Activated T-helper 1 cell treated with anti-CD3 and anti-CD28 coated beads, Interleukin-12 subunit alpha, Interleukin-12 subunit beta, Interleukin-2, Interleukin-4 antibody, amounts not matched to agents 30 ng/mL and 10 ng/mL and 1 ng/mL, durations not matched to agents 14 hours and 24 hours and 36 hours (primary cell): ENCODE measurements around the gene SNCAIP. TPM values are rescaled to one million over a fixed set of nuclear protein-coding genes. Genes with fewer than 3 reads are reported as not detected.

Experiments used
- DNase-seq: peaks from one replicate; pipeline ENCODE4 v3.0.0; 2021; ENCODE audit warnings: low spot score
- H3K27ac Mint-ChIP-seq: one replicate; pipeline ENCODE4 v1.8.0; 2021; ENCODE audit warnings: mild to moderate bottlenecking, mixed read lengths
- H3K27me3 Mint-ChIP-seq: one replicate; pipeline ENCODE4 v1.8.0; 2022; ENCODE audit warnings: mild to moderate bottlenecking, moderate library complexity, mixed read lengths; ENCODE audit not compliant: insufficient read depth
- H3K36me3 Mint-ChIP-seq: one replicate; pipeline ENCODE4 v1.8.0; 2021; ENCODE audit warnings: low read depth, mixed read lengths
- H3K4me1 Mint-ChIP-seq: one replicate; pipeline ENCODE4 v1.8.0; 2021; ENCODE audit warnings: low read depth, mixed read lengths
- H3K4me3 Mint-ChIP-seq: one replicate; pipeline ENCODE4 v1.8.0; 2021; ENCODE audit warnings: mild to moderate bottlenecking, moderate library complexity, mixed read lengths
- H3K9me3 Mint-ChIP-seq: one replicate; pipeline ENCODE4 v1.8.0; 2021; ENCODE audit warnings: mixed read lengths
- intact Hi-C: fragments of 100-400 bp; cut with micrococcal nuclease; formaldehyde crosslinking; loops from one replicate; pipeline ENCODE4 v1.15.1; 2024
- total RNA-seq: library from RNA; stranded (reverse); gene quantifications from 2 replicates; pipeline ENCODE4 v1.2.3, GENCODE V29; 2022

The SNCAIP gene
- total RNA-seq: not detected in 2 replicates

DNA sequence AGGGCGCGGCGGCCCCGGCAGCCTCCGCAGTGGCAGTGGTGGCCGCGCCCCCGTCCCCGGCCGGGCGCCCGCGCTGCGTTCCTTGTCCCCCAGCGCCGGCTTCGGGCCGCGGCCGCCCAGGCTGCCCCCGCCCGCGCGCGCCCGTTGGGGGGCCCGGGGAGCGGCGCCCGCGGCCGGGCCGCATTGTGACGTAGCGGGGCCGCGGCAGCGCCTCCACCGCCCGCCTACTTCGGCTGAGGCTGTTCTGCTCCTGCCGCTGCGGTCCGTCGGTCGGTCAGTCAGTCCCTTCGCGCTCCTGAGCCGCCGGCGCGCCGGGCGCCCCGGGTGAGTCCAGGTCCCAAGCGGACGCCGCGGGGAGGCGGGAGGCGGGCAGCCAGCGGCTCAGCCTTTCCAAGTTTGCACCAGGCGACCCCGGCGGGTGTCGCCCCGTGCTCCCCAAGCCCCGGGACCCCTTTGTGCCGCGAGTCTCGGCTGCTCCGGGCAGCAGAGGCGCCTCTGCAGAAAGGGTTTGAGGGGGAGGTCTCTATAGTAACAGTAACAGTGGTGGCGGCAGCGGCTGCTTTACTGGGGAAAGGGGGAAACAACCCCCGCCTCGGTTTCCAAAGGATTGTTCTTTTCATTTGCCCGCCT is at the start of gene SNCAIP:
Gene SNCAIP (plus strand): TSS at position 277 of the 630 bp plus-strand sequence. CDS start 78,898 bp downstream, outside the sequence.
- Mint-ChIP-seq H3K4me3 (peak within 1 kb of the TSS; percentile 33), H3K36me3 (no peaks in the 10 kb centered on the region), H3K4me1 (no peaks in the 10 kb centered on the region), H3K9me3 (no peaks in the 10 kb centered on the region), H3K27ac (no peak within 1 kb of the TSS), H3K27me3 (peaks cover 53% of the 10 kb centered on the region)
- intact Hi-C loops: loop anchor here (10.0 kb wide), 1 partner anchor 783 kb away; no protein-coding TSS in a partner anchor
- DNase-seq: no peak

DNA sequence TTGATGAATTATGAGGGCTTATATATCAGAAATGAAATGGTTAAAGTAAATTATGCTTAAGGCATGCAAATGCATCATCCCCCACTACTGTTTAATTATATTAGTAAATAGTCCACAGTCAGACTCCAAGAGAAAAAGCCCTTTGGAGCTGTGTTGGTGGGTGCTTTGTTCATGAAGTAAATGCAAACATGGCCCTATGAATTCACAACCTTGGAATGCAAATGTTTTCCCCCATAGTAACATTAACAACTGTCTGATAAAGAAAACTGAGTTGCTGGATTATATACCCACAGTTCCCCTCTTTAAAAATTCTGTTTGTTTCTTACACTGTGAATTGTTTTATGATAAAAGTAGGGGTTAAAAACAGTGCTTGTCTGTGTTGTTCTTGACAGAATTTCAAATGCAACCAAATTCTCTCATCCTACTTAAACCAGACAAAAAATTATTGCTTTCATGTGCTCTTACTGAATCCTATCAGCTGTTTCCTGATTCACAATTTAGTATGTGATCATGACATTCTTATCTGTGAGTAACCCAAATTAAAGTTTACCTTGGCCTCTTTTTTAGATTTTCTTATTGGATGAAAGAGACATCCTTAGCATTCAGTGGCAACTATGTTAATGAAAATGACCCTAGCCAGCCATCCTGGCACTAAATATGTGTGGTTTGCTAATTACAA is 48.5 kb upstream of the SNCAIP start:
- Mint-ChIP-seq H3K27me3 (no peaks in the 10 kb centered on the region), H3K27ac (no peak overlapping the region), H3K4me3 (no peak overlapping the region), H3K9me3 (no peaks in the 10 kb centered on the region), H3K4me1 (no peaks in the 10 kb centered on the region), H3K36me3 (no peaks in the 10 kb centered on the region)
- DNase-seq: no peak
- intact Hi-C loops: no loop called here

DNA sequence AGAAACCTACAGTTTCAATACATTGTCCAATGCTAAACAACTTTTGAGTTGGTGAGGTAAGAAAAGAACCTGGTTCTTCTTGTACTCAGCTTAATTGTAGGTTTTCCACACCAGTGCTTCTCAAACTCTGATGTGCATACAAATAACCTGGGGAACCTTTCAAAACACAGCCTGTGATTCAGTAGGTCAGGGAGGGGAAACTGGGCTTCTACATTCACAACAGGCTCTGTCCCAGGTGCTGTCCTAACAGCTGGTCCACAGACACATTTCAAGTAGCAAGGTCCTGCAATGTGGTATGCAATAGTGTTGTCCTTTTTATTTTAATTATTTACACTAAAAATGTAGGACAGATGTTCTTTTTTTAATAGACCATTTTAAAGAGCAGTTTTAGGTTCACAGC is 47.4 kb upstream of the SNCAIP start:
- Mint-ChIP-seq H3K27ac (no peak overlapping the region), H3K36me3 (no peaks in the 10 kb centered on the region), H3K4me1 (no peaks in the 10 kb centered on the region), H3K4me3 (no peak overlapping the region), H3K27me3 (no peaks in the 10 kb centered on the region), H3K9me3 (no peaks in the 10 kb centered on the region)
- intact Hi-C loops: no loop called here
- DNase-seq: no peak

DNA sequence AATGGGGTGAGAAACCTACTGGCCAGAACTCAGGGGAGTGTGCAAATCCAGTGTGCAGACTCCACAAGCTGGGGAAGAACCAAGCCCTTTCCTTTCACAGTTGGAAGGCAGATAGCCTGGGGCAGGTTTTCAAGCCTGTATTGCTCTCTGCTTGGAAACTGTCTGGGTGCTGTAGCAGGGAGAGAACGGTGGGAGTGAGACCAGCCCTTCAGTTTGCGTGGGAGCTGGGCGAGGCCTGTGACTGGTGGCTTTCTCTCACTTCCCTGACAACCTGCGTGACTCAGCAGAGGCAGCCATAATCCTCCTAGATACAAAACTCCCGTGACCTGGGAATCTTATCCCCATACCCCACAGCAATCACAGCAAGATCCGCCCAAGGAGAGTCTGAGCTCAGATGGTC is 44.9 kb upstream of the SNCAIP start:
- no peak overlapping the region for H3K27ac Mint-ChIP-seq
- H3K4me1 Mint-ChIP-seq: no peaks in the 10 kb centered on the region
- no peaks in the 10 kb centered on the region for H3K27me3 Mint-ChIP-seq
- H3K4me3 Mint-ChIP-seq: no peak overlapping the region
- no peaks in the 10 kb centered on the region for H3K36me3 Mint-ChIP-seq
- intact Hi-C loops: no loop called here
- no peak for DNase-seq
- H3K9me3 Mint-ChIP-seq: no peaks in the 10 kb centered on the region

DNA sequence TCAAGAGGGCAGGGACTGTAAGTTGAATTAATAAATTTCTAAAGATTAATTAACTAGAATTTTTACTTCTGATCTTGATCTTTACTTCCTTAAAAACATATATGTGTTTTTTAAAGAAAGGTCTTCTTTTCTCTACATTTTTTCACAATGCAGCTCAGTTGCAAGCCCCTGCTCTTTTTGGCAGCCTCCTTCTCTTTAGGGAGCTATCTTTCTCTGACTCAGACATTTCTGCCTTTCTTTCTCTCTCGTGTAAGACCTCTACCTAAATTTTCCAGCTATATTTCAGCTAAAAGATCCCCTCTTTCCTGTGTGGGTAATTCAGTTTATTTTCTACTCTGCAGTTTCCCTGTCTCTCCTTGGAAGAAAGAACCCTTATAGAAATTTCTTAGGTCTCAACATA is 38.3 kb upstream of the SNCAIP start:
- Mint-ChIP-seq H3K4me3 (no peak overlapping the region), H3K4me1 (no peaks in the 10 kb centered on the region), H3K36me3 (no peaks in the 10 kb centered on the region), H3K9me3 (peaks cover 4% of the 10 kb centered on the region), H3K27ac (no peak overlapping the region), H3K27me3 (no peaks in the 10 kb centered on the region)
- no peak for DNase-seq
- intact Hi-C loops: no loop called here

DNA sequence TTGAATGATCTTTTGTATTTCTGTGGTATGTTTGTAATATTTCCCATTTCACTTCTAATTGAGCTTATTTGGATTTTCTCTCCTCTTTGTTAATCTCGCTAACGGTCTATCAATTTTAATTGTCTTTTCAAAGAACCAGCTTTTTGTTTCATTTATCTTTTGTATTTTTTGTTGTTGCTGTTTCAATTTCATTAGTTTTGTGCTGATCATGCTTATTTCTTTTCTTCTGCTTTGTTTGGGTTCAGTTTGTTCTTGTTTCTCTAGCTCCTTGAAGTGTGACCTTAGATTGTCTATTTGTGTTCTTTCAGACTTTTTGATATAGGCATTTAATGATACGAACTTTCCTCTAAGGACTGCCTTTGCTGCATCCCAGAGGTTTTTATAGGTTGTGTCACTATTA is 28.4 kb upstream of the SNCAIP start:
- Mint-ChIP-seq H3K4me1 (no peaks in the 10 kb centered on the region), H3K27ac (no peak overlapping the region), H3K9me3 (no peaks in the 10 kb centered on the region), H3K4me3 (no peak overlapping the region), H3K36me3 (no peaks in the 10 kb centered on the region), H3K27me3 (no peaks in the 10 kb centered on the region)
- intact Hi-C loops: no loop called here
- DNase-seq: no peak

DNA sequence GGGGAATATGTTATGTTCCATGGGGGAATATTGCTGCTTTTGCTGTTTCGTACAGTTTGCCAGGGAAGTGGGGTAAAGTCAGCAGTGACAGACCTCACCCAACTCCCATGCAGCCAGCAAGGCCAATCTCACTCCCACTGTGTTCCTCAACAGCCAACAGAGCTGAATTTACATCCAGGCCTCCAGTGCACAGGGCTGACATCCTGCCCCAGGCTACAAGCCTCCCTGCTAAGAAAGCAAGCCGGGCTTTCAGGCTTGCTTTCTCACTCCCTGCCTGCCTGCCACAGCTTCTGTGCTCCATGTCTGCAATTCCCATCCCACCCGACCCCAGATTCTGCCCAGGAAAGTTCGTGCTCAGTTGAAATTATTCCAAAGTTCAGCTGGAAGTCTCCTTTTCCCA is 25.5 kb upstream of the SNCAIP start:
- no peak for DNase-seq
- intact Hi-C loops: no loop called here
- H3K27ac Mint-ChIP-seq: no peak overlapping the region
- H3K4me3 Mint-ChIP-seq: no peak overlapping the region
- H3K4me1 Mint-ChIP-seq: no peaks in the 10 kb centered on the region
- no peaks in the 10 kb centered on the region for H3K36me3 Mint-ChIP-seq
- peaks cover 1% of the 10 kb centered on the region for H3K27me3 Mint-ChIP-seq
- H3K9me3 Mint-ChIP-seq: no peaks in the 10 kb centered on the region

DNA sequence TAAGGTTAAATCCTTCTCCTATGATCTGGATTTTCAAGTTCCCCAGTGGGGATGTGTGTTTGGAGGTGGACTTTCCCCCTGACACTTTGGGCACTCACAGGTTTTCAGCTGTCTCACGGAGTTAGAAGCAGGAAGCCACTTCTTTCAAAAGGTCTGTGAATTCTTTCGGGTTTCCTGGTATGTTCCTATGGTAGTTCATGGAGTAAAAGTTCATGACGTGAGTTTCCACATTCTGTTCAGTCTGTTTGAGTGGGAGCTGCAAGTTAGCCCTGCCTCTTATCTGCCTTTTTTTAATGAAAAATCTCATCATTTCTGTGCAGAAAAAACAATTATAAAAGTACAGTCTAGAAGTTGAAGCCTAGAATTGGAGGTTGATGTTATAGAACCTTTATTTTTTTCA is 24.9 kb upstream of the SNCAIP start:
- H3K4me1 Mint-ChIP-seq: no peaks in the 10 kb centered on the region
- intact Hi-C loops: no loop called here
- H3K36me3 Mint-ChIP-seq: no peaks in the 10 kb centered on the region
- no peaks in the 10 kb centered on the region for H3K9me3 Mint-ChIP-seq
- DNase-seq: no peak
- H3K27me3 Mint-ChIP-seq: peaks cover 1% of the 10 kb centered on the region
- H3K4me3 Mint-ChIP-seq: no peak overlapping the region
- no peak overlapping the region for H3K27ac Mint-ChIP-seq

DNA sequence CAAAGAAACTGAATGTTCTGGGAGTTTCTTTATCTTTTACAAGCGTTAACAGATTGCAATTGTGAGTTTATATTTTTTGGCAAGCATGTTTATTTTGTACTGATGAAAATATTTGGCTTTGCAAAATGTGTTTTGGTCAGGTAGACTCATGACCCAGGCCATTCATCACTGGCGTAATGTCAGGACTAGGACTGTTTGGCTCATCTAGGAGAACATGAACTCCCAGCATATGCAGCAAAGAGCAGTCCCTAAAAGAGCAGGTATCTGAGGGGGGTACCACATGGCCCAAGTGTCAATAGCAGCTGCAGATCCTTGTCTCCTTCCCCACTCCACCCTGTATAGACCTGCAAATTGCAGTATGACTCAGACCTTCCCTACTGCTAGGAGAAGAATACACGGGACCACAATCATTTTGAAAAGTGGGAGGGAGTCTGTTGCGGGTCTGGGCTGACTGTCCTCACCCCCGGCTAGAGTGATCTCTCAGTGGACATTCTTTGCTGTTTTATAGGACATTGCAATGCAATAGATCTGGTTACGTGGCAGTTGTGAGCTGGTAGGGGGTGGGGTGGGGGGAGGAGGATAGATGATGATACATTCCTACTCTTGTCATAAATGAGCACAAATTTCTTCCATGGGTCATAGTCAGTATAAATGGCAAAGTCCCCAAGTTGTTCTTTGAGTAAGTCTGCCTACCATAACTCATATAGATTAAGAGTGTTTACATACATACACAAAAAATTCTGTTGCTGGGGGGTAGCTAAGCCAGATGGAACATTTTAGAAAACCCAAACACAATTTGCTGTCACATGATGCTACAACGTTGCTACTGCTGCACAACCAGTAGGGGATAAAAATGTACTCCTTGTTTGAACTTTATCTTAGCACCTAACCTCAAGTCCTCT is 20.8 kb upstream of the SNCAIP start:
- no peak overlapping the region for H3K4me3 Mint-ChIP-seq
- peaks cover 3% of the 10 kb centered on the region for H3K27me3 Mint-ChIP-seq
- DNase-seq: no peak
- no peak overlapping the region for H3K27ac Mint-ChIP-seq
- H3K36me3 Mint-ChIP-seq: no peaks in the 10 kb centered on the region
- intact Hi-C loops: no loop called here
- no peaks in the 10 kb centered on the region for H3K4me1 Mint-ChIP-seq
- H3K9me3 Mint-ChIP-seq: no peaks in the 10 kb centered on the region

DNA sequence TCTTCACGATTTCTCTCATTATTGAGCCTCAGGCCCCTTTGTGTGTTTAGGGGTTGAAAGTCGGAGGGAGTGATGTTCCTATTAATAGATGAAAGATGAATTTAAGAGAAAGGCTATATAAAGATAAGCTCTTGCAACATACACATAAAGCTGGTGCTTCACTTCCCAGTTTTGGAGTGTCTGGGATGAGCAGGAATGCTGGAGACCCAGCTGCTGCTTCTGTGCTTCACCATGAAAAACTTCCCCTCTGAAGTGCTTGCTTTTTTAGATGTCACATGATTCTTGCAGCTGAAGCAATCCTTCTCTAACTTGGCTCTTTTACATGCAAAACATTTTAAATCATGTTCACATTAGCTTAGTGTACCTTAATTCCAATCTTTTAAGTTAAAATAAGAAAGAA is 19.7 kb upstream of the SNCAIP start:
- Mint-ChIP-seq H3K27me3 (peaks cover 3% of the 10 kb centered on the region), H3K36me3 (no peaks in the 10 kb centered on the region), H3K27ac (no peak overlapping the region), H3K9me3 (no peaks in the 10 kb centered on the region), H3K4me1 (no peaks in the 10 kb centered on the region), H3K4me3 (no peak overlapping the region)
- no peak for DNase-seq
- intact Hi-C loops: no loop called here

DNA sequence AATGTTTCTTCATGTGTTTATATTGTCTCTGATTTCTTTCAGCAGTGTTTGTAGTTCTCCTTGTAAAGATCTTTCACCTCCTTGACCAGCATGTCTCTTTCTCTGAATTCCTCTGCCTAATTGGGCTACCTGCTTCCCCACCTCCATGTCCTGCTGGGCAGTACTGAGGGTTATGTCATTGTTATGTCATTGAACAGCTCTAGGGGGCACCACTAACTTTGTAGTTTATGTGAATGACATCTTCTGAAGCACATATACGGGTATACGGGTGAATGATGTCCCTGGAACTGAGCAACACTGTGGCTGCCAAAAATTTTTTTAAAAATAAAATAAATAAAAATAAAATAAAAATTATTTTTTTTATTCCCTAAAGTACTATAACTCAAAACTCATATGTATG is 16.9 kb upstream of the SNCAIP start:
- Mint-ChIP-seq H3K27ac (no peak overlapping the region), H3K4me3 (no peak overlapping the region), H3K9me3 (no peaks in the 10 kb centered on the region), H3K36me3 (no peaks in the 10 kb centered on the region), H3K27me3 (peaks cover 2% of the 10 kb centered on the region), H3K4me1 (no peaks in the 10 kb centered on the region)
- intact Hi-C loops: no loop called here
- no peak for DNase-seq

DNA sequence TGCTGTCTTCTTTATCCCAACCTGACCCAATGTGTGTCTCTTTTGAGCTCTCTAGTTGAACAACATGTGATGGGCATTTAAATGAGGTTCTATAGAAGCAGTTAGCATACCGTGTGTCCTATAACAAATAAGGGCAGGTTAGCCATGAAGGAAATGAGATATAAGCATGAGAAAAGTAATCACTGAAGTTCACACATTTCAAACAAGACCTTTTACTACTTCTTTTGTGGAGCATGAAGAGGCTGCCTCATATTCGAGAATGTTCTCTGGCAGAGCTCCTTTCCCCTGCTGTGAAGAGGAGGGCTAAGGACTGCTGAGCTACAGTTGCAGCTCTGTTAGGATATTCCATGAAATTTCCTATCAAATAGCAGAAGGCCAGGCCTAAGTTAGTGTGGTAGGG is 15.2 kb upstream of the SNCAIP start:
- Mint-ChIP-seq H3K36me3 (no peaks in the 10 kb centered on the region), H3K27me3 (peaks cover 2% of the 10 kb centered on the region), H3K9me3 (no peaks in the 10 kb centered on the region), H3K4me3 (no peak overlapping the region), H3K27ac (no peak overlapping the region), H3K4me1 (no peaks in the 10 kb centered on the region)
- intact Hi-C loops: no loop called here
- no peak for DNase-seq
